GM23338 (cell line): Measurements from ENCODE around the gene MAN1C1. TPM values are rescaled to one million over a fixed set of nuclear protein-coding genes. Genes with fewer than 3 reads are reported as not detected.

Experiments
- ATAC-seq: fragments of 200-7000 bp; cut with Tn5 transposase; 3 replicates; pipeline ENCODE4 v1.9.1; 2020
- DNase-seq: peaks from one replicate; pipeline ENCODE4 v3.0.0-alpha.2; 2015; ENCODE audit warnings: low spot score
- H2AFZ ChIP-seq: fragments of 200-600 bp; sonication (generic); 2 replicates; pipeline ENCODE4 v1.8.0; 2016; ENCODE audit warnings: antibody characterized with exemption, mild to moderate bottlenecking, moderate library complexity
- H3F3A ChIP-seq: fragments of 200-600 bp; sonication (generic); replicated peaks from 2 replicates; pipeline ENCODE4 v1.8.0; 2017; ENCODE audit warnings: antibody characterized with exemption, mixed run types, low read depth
- H3K27ac ChIP-seq: fragments of 200-600 bp; sonication (generic); 2 replicates; pipeline ENCODE4 v1.6.1; 2016; ENCODE audit warnings: low read depth
- H3K27me3 ChIP-seq: fragments of 200-600 bp; sonication (generic); 2 replicates; pipeline ENCODE4 v1.8.0; 2016; ENCODE audit warnings: mild to moderate bottlenecking, mixed run types, moderate library complexity; ENCODE audit not compliant: insufficient read depth
- H3K36me3 ChIP-seq: fragments of 200-600 bp; sonication (generic); 2 replicates; pipeline ENCODE4 v1.8.0; 2016; ENCODE audit warnings: mild to moderate bottlenecking; ENCODE audit not compliant: insufficient read depth
- H3K4me1 ChIP-seq: fragments of 200-600 bp; sonication (generic); 2 replicates; pipeline ENCODE4 v1.8.0; 2016; ENCODE audit warnings: mild to moderate bottlenecking, moderate library complexity; ENCODE audit not compliant: insufficient read depth
- H3K4me2 ChIP-seq: fragments of 200-600 bp; sonication (generic); 2 replicates; pipeline ENCODE4 v1.7.1; 2017; ENCODE audit warnings: mixed run types
- H3K4me3 ChIP-seq: fragments of 200-600 bp; sonication (generic); 2 replicates; pipeline ENCODE4 v1.6.1; 2016; ENCODE audit warnings: mixed run types
- H3K79me2 ChIP-seq: fragments of 200-600 bp; sonication (generic); replicated peaks from 2 replicates; pipeline ENCODE4 v1.8.0; 2017; ENCODE audit warnings: mild to moderate bottlenecking; ENCODE audit not compliant: insufficient read depth
- H3K9me2 ChIP-seq: fragments of 200-600 bp; sonication (generic); 2 replicates; pipeline ENCODE4 v1.8.0; 2017; ENCODE audit not compliant: insufficient read depth
- H4K20me1 ChIP-seq: fragments of 200-600 bp; sonication (generic); replicated peaks from 2 replicates; pipeline ENCODE4 v1.8.0; 2017; ENCODE audit warnings: mild to moderate bottlenecking; ENCODE audit not compliant: insufficient read depth
- H3K27ac Mint-ChIP-seq: 2 replicates; pipeline ENCODE4 v1.8.0; 2020; ENCODE audit warnings: inconsistent platforms, mild to moderate bottlenecking, moderate library complexity, mixed read lengths
- H3K27me3 Mint-ChIP-seq: 3 replicates; pipeline ENCODE4 v1.8.0; 2022; ENCODE audit warnings: low read depth, mild to moderate bottlenecking, moderate library complexity, mixed read lengths, inconsistent platforms; ENCODE audit not compliant: insufficient read depth, poor library complexity
- H3K36me3 Mint-ChIP-seq: 3 replicates; pipeline ENCODE4 v1.8.0; 2021; ENCODE audit warnings: low read depth, mild to moderate bottlenecking, inconsistent platforms, moderate library complexity, mixed read lengths
- H3K4me1 Mint-ChIP-seq: 3 replicates; pipeline ENCODE4 v1.8.0; 2020; ENCODE audit warnings: mild to moderate bottlenecking, inconsistent platforms, mixed read lengths
- H3K4me3 Mint-ChIP-seq: 3 replicates; pipeline ENCODE4 v1.8.0; 2021; ENCODE audit warnings: moderate library complexity, mild to moderate bottlenecking, inconsistent platforms, mixed read lengths
- H3K9me3 Mint-ChIP-seq: 3 replicates; pipeline ENCODE4 v1.8.0; 2020; ENCODE audit warnings: moderate library complexity, mild to moderate bottlenecking, inconsistent platforms, mixed read lengths
- EZH2 ChIP-seq: fragments of 200-600 bp; sonication (generic); IDR thresholded peaks from one replicate; pipeline ENCODE4 v1.8.0; 2017; ENCODE audit warnings: antibody characterized with exemption, mild to moderate bottlenecking, low read depth; ENCODE audit not compliant: unreplicated experiment
- EZH2phosphoT487 ChIP-seq: fragments of 200-600 bp; sonication (generic); IDR thresholded peaks from one replicate; pipeline ENCODE4 v1.8.1; 2018; ENCODE audit warnings: antibody characterized with exemption; ENCODE audit not compliant: unreplicated experiment
- NANOG ChIP-seq: IDR thresholded peaks from 2 replicates; pipeline ENCODE4 v1.6.1; 2016; ENCODE audit warnings: antibody characterized with exemption, borderline replicate concordance
- polyA plus RNA-seq: library from polyadenylated mRNA; unstranded; fragments of >200 nt; fragmentation: Nextera tagmentation; extraction: Ambion mirVana; gene quantifications from 2 replicates; pipeline ENCODE4 v1.2.1, GENCODE V29; 2016
- total RNA-seq: library from RNA; depleted of rRNA; stranded (reverse); fragments of >200 nt; shearing (Covaris generic); gene quantifications from 2 replicates; pipeline ENCODE4 v1.2.3, GENCODE V29; 2014
- TF ChIP-seq, protein P1 (sequence below): IDR thresholded peaks from 2 replicates; pipeline ENCODE4 v1.6.1; 2016; ENCODE audit warnings: antibody characterized with exemption
- TF ChIP-seq, protein P2 (sequence below): fragments of 250-450 bp; sonication (Bioruptor Pico); IDR thresholded peaks from 2 replicates; pipeline ENCODE4 v1.5.0; 2020; ENCODE audit warnings: mild to moderate bottlenecking, moderate library complexity

MAN1C1 gene
- total and polyA plus RNA-seq, 2 experiments from 2014 or later: 5.4 to 13.6 TPM

DNA sequence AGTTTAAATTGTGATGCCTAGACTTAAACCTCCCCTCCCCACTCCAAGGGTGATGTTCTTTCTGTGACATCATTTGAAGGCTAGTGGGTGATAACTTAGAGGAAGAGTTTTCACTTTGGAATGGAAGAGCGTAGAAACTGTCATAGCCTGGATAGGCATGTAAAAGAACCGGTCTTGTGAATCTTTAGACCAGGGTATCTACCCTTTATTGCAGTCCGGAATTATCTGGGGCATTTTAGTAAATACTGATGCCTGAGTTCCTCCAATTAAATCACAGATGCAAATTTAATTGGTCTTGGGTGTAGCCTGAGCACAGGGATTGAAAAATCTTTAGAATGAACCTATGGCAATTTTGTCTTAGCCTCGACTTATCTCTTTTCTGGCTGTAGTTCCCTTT lies 24.7 kb downstream of the MAN1C1 start:
- no peak for DNase-seq
- no peaks in the 10 kb centered on the region for H3K79me2 ChIP-seq
- 0 out of 2 replicates have a peak, but pooled peaks cover 4% of the 10 kb centered on the region for H3K27me3 ChIP-seq
- no peaks in the 10 kb centered on the region for H3F3A ChIP-seq
- no peak overlapping the region for H3K4me3 ChIP-seq
- TF ChIP-seq EZH2 (no peak), NANOG (no peak), EZH2phosphoT487 (no peak)
- TF ChIP-seq, protein P1, sequence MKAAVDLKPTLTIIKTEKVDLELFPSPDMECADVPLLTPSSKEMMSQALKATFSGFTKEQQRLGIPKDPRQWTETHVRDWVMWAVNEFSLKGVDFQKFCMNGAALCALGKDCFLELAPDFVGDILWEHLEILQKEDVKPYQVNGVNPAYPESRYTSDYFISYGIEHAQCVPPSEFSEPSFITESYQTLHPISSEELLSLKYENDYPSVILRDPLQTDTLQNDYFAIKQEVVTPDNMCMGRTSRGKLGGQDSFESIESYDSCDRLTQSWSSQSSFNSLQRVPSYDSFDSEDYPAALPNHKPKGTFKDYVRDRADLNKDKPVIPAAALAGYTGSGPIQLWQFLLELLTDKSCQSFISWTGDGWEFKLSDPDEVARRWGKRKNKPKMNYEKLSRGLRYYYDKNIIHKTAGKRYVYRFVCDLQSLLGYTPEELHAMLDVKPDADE: no peak
- TF ChIP-seq, protein P2, sequence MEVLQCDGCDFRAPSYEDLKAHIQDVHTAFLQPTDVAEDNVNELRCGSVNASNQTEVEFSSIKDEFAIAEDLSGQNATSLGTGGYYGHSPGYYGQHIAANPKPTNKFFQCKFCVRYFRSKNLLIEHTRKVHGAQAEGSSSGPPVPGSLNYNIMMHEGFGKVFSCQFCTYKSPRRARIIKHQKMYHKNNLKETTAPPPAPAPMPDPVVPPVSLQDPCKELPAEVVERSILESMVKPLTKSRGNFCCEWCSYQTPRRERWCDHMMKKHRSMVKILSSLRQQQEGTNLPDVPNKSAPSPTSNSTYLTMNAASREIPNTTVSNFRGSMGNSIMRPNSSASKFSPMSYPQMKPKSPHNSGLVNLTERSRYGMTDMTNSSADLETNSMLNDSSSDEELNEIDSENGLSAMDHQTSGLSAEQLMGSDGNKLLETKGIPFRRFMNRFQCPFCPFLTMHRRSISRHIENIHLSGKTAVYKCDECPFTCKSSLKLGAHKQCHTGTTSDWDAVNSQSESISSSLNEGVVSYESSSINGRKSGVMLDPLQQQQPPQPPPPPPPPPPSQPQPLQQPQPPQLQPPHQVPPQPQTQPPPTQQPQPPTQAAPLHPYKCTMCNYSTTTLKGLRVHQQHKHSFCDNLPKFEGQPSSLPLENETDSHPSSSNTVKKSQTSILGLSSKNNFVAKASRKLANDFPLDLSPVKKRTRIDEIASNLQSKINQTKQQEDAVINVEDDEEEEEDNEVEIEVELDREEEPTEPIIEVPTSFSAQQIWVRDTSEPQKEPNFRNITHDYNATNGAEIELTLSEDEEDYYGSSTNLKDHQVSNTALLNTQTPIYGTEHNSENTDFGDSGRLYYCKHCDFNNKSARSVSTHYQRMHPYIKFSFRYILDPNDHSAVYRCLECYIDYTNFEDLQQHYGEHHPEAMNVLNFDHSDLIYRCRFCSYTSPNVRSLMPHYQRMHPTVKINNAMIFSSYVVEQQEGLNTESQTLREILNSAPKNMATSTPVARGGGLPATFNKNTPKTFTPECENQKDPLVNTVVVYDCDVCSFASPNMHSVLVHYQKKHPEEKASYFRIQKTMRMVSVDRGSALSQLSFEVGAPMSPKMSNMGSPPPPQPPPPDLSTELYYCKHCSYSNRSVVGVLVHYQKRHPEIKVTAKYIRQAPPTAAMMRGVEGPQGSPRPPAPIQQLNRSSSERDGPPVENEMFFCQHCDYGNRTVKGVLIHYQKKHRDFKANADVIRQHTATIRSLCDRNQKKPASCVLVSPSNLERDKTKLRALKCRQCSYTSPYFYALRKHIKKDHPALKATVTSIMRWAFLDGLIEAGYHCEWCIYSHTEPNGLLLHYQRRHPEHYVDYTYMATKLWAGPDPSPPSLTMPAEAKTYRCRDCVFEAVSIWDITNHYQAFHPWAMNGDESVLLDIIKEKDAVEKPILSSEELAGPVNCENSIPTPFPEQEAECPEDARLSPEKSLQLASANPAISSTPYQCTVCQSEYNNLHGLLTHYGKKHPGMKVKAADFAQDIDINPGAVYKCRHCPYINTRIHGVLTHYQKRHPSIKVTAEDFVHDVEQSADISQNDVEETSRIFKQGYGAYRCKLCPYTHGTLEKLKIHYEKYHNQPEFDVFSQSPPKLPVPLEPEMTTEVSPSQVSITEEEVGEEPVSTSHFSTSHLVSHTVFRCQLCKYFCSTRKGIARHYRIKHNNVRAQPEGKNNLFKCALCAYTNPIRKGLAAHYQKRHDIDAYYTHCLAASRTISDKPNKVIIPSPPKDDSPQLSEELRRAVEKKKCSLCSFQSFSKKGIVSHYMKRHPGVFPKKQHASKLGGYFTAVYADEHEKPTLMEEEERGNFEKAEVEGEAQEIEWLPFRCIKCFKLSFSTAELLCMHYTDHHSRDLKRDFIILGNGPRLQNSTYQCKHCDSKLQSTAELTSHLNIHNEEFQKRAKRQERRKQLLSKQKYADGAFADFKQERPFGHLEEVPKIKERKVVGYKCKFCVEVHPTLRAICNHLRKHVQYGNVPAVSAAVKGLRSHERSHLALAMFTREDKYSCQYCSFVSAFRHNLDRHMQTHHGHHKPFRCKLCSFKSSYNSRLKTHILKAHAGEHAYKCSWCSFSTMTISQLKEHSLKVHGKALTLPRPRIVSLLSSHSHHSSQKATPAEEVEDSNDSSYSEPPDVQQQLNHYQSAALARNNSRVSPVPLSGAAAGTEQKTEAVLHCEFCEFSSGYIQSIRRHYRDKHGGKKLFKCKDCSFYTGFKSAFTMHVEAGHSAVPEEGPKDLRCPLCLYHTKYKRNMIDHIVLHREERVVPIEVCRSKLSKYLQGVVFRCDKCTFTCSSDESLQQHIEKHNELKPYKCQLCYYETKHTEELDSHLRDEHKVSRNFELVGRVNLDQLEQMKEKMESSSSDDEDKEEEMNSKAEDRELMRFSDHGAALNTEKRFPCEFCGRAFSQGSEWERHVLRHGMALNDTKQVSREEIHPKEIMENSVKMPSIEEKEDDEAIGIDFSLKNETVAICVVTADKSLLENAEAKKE (CRISPR knock-in tag): no peak
- no peak overlapping the region for H3K4me3 Mint-ChIP-seq
- H2AFZ ChIP-seq: no peak overlapping the region
- no peaks in the 10 kb centered on the region for H3K36me3 ChIP-seq
- H3K27me3 Mint-ChIP-seq: peaks cover 1% of the 10 kb centered on the region
- no peak overlapping the region for H3K27ac ChIP-seq
- peaks cover 4% of the 10 kb centered on the region; the same call in 2 of the 3 replicates for H3K36me3 Mint-ChIP-seq
- peaks cover 10% of the 10 kb centered on the region; the same call in 1 of the 2 replicates for H3K4me1 ChIP-seq
- peaks cover 7% of the 10 kb centered on the region for H3K4me1 Mint-ChIP-seq
- no peak overlapping the region for H3K4me2 ChIP-seq
- no peak for ATAC-seq
- peaks cover 6% of the 10 kb centered on the region; the same call in 2 of the 3 replicates for H3K9me3 Mint-ChIP-seq
- no peaks in the 10 kb centered on the region; the same call in 1 of the 2 replicates for H4K20me1 ChIP-seq
- no peak overlapping the region for H3K27ac Mint-ChIP-seq
- H3K9me2 ChIP-seq: no peaks in the 10 kb centered on the region
